Kidney capillary endothelial cell (primary cell): ENCODE data around the gene RDH14.

Experiments used
- DNase-seq: peaks from one replicate; pipeline ENCODE4 v3.0.0-alpha.2; 2018; ENCODE audit warnings: low spot score

The RDH14 gene

GRCh38 chr2:18566145-18566769, 5.8 kb upstream of the RDH14 start:
- DNase-seq: no peak

GRCh38 chr2:18560797-18561085, 288 bp upstream of the RDH14 start:
- no peak for DNase-seq

- DNase-seq: peak; percentile 28
Measured at GRCh38 chr2:18559531-18560030, 872 bp downstream of the RDH14 start.

GRCh38 chr2:18558458-18558857, 2.0 kb downstream of the RDH14 start:
- no peak for DNase-seq

GRCh38 chr2:18557121-18557520, 3.3 kb downstream of the RDH14 start:
- DNase-seq: no peak

DNA sequence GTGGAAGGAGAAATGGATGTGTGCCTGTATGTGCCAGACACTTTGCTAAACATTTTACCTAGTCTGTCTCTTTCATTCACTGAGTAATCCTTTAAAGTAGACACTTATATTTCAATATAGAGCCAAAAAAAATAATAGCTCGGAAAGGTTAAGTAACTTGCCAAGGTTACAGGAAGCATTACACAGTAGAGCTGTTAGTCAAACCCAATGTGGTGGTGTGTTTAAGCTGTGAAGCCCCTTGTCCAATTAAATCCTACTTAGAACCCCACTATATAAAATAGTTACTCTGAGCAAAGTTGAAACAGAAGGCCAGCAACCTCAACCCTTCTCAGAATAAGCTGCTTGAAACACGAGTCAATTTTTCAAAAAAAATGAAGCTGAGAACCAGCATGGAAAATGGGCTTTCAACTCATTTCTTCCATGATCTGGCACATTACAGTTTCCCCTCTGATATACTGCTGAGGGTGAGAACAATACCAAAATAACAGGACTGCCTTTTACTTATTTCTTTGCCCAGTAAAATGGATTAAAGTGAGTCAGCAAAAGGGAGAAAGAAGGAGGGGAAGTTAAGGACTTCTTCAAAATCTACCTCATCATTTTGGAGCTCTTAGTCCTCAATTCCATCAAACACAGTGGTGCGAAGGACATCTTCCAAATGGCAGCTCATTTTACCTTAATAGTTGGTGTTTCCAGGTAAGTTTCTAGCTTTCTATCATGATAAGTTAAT, 7.9 kb downstream of the RDH14 start:
- no peak for DNase-seq

- DNase-seq: no peak
Measured at GRCh38 chr2:18551623-18552022, 8.8 kb downstream of the RDH14 start.

DNA sequence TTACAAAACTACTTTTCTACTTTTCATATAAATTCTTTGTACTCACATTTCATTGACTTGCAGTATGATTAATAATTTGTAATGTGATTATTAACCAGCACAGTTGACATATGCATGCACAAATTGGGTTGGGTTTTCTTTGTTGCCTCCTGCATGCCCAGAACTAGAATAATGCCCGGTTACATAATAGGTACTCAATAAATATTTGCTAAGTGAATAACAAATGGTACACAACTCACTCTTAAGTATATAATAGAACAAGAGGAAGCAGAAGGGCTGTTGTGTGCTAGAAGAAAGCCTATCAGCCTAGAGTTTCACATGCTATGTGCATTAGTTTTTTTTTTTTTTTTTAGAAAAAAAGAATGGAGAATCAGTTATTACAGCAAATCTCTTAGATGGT, 9.3 kb downstream of the RDH14 start:
- DNase-seq: no peak

- DNase-seq: no peak
Measured at GRCh38 chr2:18550433-18550832, 10.0 kb downstream of the RDH14 start.

DNA sequence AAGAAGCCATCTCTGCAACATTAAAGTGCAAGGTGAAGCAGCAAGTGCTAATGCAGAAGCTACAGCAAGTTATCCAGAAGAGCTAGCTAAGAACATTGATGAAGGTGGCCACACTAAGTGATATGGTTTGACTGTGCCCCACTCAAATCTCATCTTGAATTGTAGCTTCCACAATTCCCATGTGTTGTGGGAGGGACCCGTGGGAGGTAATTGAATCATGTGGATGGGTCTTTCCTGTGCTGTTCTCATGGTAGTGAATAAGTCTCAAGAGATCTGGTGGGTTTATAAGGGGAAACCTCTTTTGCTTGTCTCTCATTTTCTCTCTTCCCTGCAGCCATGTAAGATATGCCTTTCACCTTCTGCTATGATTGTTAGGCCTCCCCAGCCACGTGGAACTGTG, 11.4 kb downstream of the RDH14 start:
- no peak for DNase-seq

GRCh38 chr2:18548621-18549020, 11.8 kb downstream of the RDH14 start:
- DNase-seq: no peak

- DNase-seq: no peak
Measured at GRCh38 chr2:18546567-18546966, 13.9 kb downstream of the RDH14 start.

GRCh38 chr2:18545384-18545783, 15.1 kb downstream of the RDH14 start:
- no peak for DNase-seq

- no peak for DNase-seq
Measured at GRCh38 chr2:18544171-18544570, 16.3 kb downstream of the RDH14 start.

DNA sequence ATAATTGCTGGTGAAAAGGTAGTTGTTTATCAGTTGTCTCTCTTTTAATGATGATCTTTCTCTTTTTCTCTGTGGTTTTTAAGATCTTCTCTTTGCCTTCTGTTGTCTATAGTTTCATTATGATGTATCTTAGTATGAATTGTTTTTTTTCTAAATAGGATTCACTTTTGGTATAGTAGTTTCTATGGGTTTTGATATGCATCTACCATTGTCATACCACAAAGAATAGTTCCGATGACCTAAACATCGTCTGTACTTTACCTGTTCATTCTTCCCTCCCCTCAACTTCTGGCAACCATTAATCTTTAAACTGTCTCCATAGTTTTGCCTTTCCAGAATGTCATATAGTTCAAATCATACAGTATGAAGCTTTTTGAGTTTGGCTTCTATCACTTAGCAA, 19.6 kb downstream of the RDH14 start:
- no peak for DNase-seq

DNA sequence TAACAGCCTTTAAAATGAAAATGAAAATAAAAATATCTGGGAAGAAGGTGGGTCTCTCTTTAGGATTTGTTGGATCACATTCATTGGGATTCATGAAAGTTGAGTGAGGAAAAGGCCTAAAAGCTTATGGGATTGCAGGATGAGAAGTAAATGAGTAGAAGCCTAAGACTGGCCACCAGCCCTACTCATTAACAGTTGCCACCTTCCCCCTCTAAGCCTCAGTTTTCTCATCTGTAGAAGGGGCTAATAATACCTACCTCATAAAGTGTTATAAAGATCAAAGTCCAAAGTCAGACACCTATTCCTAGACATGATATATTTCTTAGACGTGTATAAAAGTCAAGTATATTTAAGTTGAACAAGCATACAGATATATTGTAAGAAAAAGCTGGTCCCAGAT, 23.8 kb downstream of the RDH14 start:
- DNase-seq: no peak

DNA sequence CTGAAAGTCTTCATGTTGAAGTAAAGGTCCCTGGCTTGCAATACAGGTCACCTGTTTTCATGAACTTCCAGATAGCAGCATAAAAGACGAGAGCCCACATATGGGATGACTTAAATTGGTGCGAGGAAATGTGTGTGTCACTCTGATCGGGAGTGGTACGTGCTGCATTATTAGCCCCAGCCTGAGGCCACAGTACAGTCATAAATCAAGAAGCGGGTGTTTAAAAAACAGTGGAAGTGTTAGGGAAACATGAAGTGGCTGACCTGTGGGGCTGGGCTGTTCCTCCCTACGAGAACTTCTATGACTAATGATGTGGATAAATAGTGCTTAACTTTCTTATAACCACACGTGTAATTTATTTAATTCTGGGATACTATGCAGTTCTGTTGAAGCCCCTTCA, 24.4 kb downstream of the RDH14 start:
- no peak for DNase-seq

GRCh38 chr2:18531194-18531593, 29.3 kb downstream of the RDH14 start:
- no peak for DNase-seq

DNA sequence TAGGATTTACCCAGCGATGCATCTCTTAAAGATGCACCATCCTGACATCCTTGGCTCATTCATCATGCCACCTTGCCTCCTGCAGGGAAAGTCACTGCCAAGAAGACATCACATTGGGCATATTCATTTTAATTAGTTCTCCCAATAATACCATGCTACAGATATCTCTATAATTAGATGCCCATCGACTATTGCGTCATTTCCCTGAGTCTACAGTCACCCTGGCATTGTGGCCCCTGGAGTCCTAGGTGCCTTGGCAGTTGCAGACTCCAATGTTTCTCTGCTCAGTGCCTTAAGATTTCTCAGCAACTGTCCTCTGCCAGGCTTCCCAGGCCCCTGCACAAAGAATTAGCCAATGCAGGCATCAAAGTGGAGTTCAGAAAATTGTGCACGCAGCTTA, 32.6 kb downstream of the RDH14 start:
- no peak for DNase-seq

DNA sequence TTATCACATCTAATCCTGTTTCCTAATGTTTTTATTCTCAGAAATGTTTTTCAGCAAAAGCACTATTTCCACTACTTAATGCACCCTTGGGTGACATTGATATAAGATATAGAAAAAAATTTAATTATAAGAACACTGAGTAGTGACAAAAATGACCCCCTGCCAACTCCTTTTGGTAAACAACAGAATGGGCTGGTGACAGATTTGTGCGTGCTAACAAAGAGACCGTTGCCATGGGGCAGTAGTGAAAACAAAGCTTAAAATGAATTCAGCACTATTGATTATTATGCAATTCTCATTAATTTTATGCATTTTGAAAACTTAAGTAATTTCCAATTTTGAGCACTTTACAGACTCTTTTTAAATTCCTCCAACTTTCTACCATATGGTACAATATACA, 33.1 kb downstream of the RDH14 start:
- DNase-seq: no peak

DNA sequence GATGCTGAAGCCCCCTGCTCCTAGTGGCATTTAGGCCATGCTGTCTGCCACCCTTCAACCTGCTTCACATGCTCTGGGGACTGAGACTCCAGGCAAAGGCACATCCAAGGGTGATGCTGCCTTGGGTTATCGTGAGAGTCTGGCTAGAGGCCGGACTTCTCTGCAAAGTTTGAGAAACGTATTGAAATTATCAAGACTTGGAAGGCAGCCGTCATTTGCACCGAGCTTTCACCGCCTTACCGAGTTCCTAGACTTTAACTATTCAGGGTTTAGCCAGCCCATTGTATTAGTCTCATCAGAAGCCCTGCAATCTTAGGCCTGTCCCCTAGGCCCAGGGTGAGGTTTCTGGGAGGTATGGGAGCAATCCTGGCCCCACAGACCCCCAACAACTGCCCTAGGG, 34.0 kb downstream of the RDH14 start:
- DNase-seq: no peak

DNA sequence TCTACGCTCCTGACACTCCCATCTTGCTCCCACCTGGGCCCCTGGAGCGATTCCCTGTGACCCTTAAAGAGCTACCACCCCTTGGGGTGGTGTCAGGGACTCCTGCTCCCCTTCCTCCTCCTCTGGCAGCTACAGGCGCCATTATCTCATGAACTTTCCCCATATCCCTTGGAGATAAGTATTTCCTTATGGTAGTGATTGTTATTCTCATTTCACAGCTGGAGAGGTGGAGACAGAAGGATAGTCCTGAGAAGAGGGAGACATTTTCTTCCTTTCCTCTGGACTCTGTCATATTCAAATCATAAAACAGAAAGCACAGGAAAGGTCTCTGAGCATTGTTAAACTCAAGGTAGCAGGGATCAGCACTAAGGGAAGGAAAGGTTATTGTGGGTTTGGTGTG, 34.6 kb downstream of the RDH14 start:
- no peak for DNase-seq

GRCh38 chr2:18525236-18525635, 35.2 kb downstream of the RDH14 start:
- no peak for DNase-seq

DNA sequence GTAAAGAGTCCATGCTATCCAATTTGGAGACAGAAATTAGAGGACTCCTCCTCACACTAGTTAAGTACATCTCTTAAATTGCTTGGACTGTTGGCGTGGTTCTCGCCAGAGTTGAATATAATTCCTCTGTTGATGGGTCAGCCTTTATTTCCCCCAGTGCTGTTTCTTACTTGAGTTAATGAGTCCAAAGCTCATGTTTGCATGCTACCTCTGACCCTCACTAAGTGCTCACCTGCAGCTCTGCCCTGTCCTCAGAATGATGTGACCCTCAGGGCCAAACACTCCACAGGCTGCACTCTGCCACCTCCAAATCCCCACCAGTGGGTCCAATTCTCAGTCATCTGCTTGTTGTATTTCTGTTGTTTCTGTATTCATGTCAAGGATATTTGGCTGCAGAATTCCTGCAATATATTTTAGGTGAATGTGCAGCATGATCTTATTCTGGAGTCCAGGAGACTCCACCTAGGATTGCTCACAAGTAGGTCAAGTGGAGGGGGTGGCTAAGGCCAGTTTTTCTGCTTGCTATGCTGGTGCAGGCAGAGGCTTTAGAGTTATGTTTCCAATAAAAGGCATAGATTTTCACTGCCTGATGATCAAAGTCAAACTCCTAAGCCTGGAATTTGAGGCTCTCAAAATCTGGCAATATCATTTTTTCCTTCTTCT, 37.8 kb downstream of the RDH14 start:
- DNase-seq: no peak
